ENCODE results near the gene CYP26C1.

CYP26C1 gene

DNA sequence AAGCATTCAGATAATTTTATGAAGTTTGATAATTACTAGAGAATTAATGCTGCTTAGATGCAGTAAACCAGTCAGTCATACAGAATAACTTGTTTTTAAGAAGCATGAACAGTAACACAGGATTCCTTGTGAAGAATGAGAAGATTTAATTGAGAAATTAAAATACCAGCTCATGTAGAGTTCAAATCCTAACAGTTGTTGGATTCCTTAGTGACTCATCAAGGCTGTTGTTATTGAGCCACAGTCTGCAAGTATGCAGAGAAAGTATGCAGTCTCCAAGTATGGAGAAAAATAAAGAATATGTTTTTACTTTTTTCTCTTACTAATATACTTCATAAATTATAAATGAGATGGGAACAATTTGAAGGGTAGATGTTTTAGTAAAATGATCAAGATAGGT, 30.2 kb upstream of the CYP26C1 start:
- no peak for DNase-seq (ENCODE audit: low read depth)
- H3K4me3 ChIP-seq (ENCODE audit: low read depth, low read length) = no peak overlapping the region
- TF ChIP-seq, protein P1, sequence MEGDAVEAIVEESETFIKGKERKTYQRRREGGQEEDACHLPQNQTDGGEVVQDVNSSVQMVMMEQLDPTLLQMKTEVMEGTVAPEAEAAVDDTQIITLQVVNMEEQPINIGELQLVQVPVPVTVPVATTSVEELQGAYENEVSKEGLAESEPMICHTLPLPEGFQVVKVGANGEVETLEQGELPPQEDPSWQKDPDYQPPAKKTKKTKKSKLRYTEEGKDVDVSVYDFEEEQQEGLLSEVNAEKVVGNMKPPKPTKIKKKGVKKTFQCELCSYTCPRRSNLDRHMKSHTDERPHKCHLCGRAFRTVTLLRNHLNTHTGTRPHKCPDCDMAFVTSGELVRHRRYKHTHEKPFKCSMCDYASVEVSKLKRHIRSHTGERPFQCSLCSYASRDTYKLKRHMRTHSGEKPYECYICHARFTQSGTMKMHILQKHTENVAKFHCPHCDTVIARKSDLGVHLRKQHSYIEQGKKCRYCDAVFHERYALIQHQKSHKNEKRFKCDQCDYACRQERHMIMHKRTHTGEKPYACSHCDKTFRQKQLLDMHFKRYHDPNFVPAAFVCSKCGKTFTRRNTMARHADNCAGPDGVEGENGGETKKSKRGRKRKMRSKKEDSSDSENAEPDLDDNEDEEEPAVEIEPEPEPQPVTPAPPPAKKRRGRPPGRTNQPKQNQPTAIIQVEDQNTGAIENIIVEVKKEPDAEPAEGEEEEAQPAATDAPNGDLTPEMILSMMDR (IDR thresholded peaks at IDR 0.05; ENCODE audit: insufficient read depth, low read depth, low read length, missing control alignments) = no peak

DNA sequence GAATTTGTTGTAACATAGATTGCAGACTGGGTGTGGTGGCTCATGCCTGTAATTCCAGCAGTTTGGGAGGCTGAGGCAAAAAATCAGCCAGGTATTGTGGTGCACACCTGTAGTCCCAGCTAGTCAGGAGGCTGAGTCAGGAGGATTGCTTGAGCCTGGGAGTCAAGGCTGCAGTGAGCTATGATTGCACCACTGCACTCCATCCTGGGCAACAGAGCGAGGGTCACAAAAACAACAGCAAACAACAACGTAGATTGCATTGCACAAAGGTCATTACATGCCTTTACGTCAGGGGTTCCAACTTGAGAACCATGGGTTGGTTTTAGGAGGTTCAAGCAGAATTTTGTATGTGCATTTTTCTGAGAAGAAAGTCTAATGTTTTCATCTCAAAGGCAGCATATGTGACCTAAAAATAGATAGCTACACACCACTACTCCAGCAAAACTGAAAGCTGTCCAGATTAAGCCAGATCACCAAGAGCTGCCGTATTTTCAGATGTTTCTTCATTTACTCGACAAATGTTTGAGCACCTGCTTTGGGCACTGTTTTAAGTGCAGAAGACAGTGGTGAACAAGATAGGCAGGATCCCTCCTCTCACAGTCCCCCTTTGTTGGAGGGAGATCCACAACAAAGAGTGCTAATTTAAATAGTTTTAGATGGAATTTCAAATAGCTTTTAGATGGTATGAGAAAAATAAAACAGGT, 28.3 kb upstream of the CYP26C1 start:
- TF ChIP-seq, protein P1 (IDR thresholded peaks at IDR 0.05; ENCODE audit: insufficient read depth, low read depth, low read length, missing control alignments) = no peak
- DNase-seq (ENCODE audit: low read depth) = no peak
- no peak overlapping the region for H3K4me3 ChIP-seq (ENCODE audit: low read depth, low read length)

DNA sequence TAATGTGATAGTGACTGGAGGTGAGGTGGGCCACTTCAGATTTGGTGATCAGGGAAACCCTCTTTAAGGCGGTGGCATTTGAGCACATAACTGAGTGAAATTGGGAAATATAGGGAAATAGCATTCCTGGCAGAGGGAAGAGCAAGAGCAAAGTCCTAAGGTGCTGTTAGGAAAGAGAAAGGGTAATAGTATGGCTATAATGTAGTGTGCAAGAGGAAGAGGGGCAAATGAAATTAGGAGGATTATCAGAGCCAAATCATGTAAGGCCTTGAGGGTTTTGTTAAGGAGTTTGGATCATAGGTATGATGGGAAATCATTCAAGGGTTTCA, 27.8 kb upstream of the CYP26C1 start:
- no peak for DNase-seq (ENCODE audit: low read depth)
- no peak overlapping the region for H3K4me3 ChIP-seq (ENCODE audit: low read depth, low read length)
- TF ChIP-seq, protein P1 (IDR thresholded peaks at IDR 0.05; ENCODE audit: insufficient read depth, low read depth, low read length, missing control alignments) = no peak

GRCh38 chr10:93034426-93034825, 26.2 kb upstream of the CYP26C1 start:
- TF ChIP-seq, protein P1 (IDR thresholded peaks at IDR 0.05; ENCODE audit: insufficient read depth, low read depth, low read length, missing control alignments) = no peak
- no peak for DNase-seq (ENCODE audit: low read depth)
- H3K4me3 ChIP-seq (ENCODE audit: low read depth, low read length) = no peak overlapping the region

GRCh38 chr10:93039110-93039509, 21.5 kb upstream of the CYP26C1 start:
- TF ChIP-seq, protein P1 (IDR thresholded peaks at IDR 0.05; ENCODE audit: insufficient read depth, low read depth, low read length, missing control alignments) = no peak
- no peak overlapping the region for H3K4me3 ChIP-seq (ENCODE audit: low read depth, low read length)
- no peak for DNase-seq (ENCODE audit: low read depth)

DNA sequence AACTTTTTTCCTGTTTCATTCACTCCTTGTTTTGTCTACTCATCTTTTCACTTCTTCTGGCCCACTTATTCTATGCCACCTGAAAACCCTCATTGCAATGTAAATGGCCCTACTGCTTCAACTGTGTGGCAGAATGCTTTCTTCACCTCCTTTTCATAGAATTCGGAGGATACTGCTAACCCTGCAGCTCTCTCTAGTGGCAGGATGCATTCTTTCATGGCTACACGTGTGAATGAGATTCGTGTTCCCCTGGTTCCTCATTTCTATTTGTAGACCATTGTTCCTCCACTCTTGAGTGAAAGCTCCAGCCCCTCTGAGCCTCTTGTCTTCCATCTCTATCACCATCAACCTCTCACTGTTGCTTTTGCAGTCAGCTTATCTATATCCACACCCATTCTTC, 20.9 kb upstream of the CYP26C1 start:
- no peak overlapping the region for H3K4me3 ChIP-seq (ENCODE audit: low read depth, low read length)
- TF ChIP-seq, protein P1 (IDR thresholded peaks at IDR 0.05; ENCODE audit: insufficient read depth, low read depth, low read length, missing control alignments) = peak; percentile 48
- peak; percentile 36 for DNase-seq (ENCODE audit: low read depth)

DNA sequence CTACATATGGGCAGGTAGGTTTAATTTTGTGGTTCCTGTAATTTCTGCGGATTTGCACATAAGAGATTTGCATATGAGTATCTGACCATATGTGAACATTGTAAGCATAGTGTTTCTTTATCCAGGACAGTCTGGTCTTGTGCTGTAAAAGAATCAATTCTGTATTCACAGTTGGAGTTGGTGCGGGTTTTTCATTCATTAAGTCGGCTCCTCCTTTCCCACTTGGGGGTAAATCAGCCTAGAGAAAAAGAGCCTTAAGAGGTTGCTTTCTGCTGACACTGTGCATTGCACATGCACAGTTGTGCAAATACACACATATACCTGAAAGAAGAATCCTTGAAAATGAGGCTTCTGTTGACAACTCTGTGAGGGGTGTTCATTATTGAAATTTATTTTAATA, 6.1 kb upstream of the CYP26C1 start:
- no peak overlapping the region for H3K4me3 ChIP-seq (ENCODE audit: low read depth, low read length)
- DNase-seq (ENCODE audit: low read depth) = no peak
- TF ChIP-seq, protein P1 (IDR thresholded peaks at IDR 0.05; ENCODE audit: insufficient read depth, low read depth, low read length, missing control alignments) = no peak

Measured in GM12865 (cell line).